GM12878 (cell line): Measurements from ENCODE around the gene ADGRG1. TPM values are rescaled to one million over a fixed set of nuclear protein-coding genes. Genes with fewer than 3 reads are reported as not detected.
A peak's percentile ranks its signal among the peaks of the same experiment; 100 is the strongest.

Experiments
- ATF2 ChIP-seq: IDR thresholded peaks from 2 replicates; pipeline ENCODE4 v1.6.1; 2012; ENCODE audit warnings: low read length, inconsistent platforms
- EED ChIP-seq: sonication (generic); IDR thresholded peaks from 2 replicates; pipeline ENCODE4 v1.6.1; 2016; ENCODE audit warnings: antibody characterized with exemption, low read depth
- FOXK2 ChIP-seq: fragments of 450-650 bp; IDR thresholded peaks from 2 replicates; pipeline ENCODE4 v1.6.1; 2017; ENCODE audit warnings: mild to moderate bottlenecking, moderate library complexity
- IRF3 ChIP-seq: fragments of 450-650 bp; IDR thresholded peaks from 2 replicates; pipeline ENCODE4 v1.6.1; 2014; ENCODE audit warnings: mild to moderate bottlenecking
- KAT2A ChIP-seq: conservative IDR thresholded peaks from 2 replicates; pipeline ENCODE4 v1.6.1; 2011; ENCODE audit warnings: low read depth, low read length; ENCODE audit not compliant: control insufficient read depth
- MEF2A ChIP-seq: IDR thresholded peaks from 2 replicates; pipeline ENCODE4 v1.6.1; 2011; ENCODE audit warnings: low read depth, mild to moderate bottlenecking, low read length, moderate library complexity; ENCODE audit not compliant: insufficient read depth
- MLLT1 ChIP-seq: fragments of 450-650 bp; IDR thresholded peaks from 2 replicates; pipeline ENCODE4 v1.6.1; 2016; ENCODE audit warnings: mild to moderate bottlenecking
- RFX5 ChIP-seq: IDR thresholded peaks from 2 replicates; pipeline ENCODE4 v1.6.1; 2011; ENCODE audit warnings: low read depth, low read length, improper control_type of control experiment
- SIN3A ChIP-seq: IDR thresholded peaks from 2 replicates; pipeline ENCODE4 v1.6.1; 2012; ENCODE audit warnings: low read depth, low read length, improper control_type of control experiment
- SIX5 ChIP-seq: IDR thresholded peaks from 2 replicates; pipeline ENCODE4 v1.6.1; 2011; ENCODE audit warnings: mild to moderate bottlenecking, low read depth, low read length, moderate library complexity; ENCODE audit not compliant: severe bottlenecking
- SMARCA5 ChIP-seq: fragments of 450-650 bp; IDR thresholded peaks from 2 replicates; pipeline ENCODE4 v1.6.1; 2017; ENCODE audit warnings: mild to moderate bottlenecking
- SPI1 ChIP-seq: IDR thresholded peaks from 2 replicates; pipeline ENCODE4 v1.6.1; 2011; ENCODE audit warnings: low read depth, mild to moderate bottlenecking, low read length, moderate library complexity, borderline replicate concordance; ENCODE audit not compliant: insufficient read depth
- SREBF1 ChIP-seq: IDR thresholded peaks from 2 replicates; pipeline ENCODE4 v1.6.1; 2012; ENCODE audit warnings: mild to moderate bottlenecking, low read length
- STAT1 ChIP-seq: fragments of 450-650 bp; conservative IDR thresholded peaks from 2 replicates; pipeline ENCODE4 v1.6.1; 2014; ENCODE audit warnings: antibody characterized with exemption, mild to moderate bottlenecking
- TAF1 ChIP-seq: IDR thresholded peaks from 2 replicates; pipeline ENCODE4 v1.6.1; 2011; ENCODE audit warnings: mild to moderate bottlenecking, low read depth, low read length, borderline replicate concordance
- YBX1 ChIP-seq: fragments of 450-650 bp; IDR thresholded peaks from 2 replicates; pipeline ENCODE4 v1.6.1; 2016; ENCODE audit warnings: antibody characterized with exemption
- ZBTB11 ChIP-seq: fragments of 450-650 bp; formaldehyde crosslinking; IDR thresholded peaks from 2 replicates; pipeline ENCODE4 v1.5.0; 2022; ENCODE audit warnings: mild to moderate bottlenecking, missing genetic modification characterization
- ZNF592 ChIP-seq: fragments of 450-650 bp; IDR thresholded peaks from 2 replicates; pipeline ENCODE4 v1.6.1; 2017; ENCODE audit warnings: mild to moderate bottlenecking, moderate library complexity
- polyA plus RNA-seq, 11 experiments: library from polyadenylated mRNA; depleted of rRNA in 4 of 11; unstranded in 6 of 11; stranded (reverse) in 5 of 11; fragments of >200 nt; fragmentation: Nextera tagmentation in 4 of 11; fragmentation: Illumina TruSeq in 1 of 11; extraction: Ambion mirVana in 4 of 11; extraction: Trizol in 1 of 11; gene quantifications; 1 replicate in 1 of 11; 2 replicates in 10 of 11; pipeline versions ENCODE4 v1.2.1 to v1.2.3, GENCODE V29; 2011 to 2016; ENCODE audit warnings: inconsistent platforms in 2 of 11, missing spikeins in 2 of 11, low read depth in 1 of 11
- total RNA-seq, 4 experiments: library from RNA; depleted of rRNA in 3 of 4; stranded (reverse); fragments of >200 nt in 3 of 4; fragmentation: Illumina TruSeq in 1 of 4; extraction: Trizol in 1 of 4; gene quantifications; 2 replicates each; pipeline versions ENCODE4 v1.2.1 to v1.2.3, GENCODE V29; 2013 to 2021

The ADGRG1 gene
- total and polyA plus RNA-seq, 10 of the 15 experiments (the other 5 are each of a cell fraction or from before 2014, with no cell fraction given) = 0.07 to 2.0 (median 0.75) TPM

GRCh38 chr16:57600048-57600835 lies 28.2 kb upstream of the ADGRG1 start (continued):
- TF ChIP-seq SPI1 (no peak), FOXK2 (no peak), YBX1 (no peak), SMARCA5 (peak; percentile 52; the same call in 1 of the 2 replicates), ZBTB11 (CRISPR knock-in tag) (no peak), ZNF592 (no peak), TAF1 (no peak), MEF2A (no peak), SIN3A (no peak), MLLT1 (no peak), IRF3 (no peak), STAT1 (no peak), SIX5 (no peak), RFX5 (no peak), KAT2A (no peak), SREBF1 (no peak), EED (peak; percentile 59), ATF2 (no peak)
